Heart left ventricle (tissue), 16 donors: Measurements from ENCODE around the gene PDZD11. TPM values are rescaled to one million over a fixed set of nuclear protein-coding genes. Genes with fewer than 3 reads are reported as not detected.
"Not testable (repeated sequence)": the region's sequence is repeated elsewhere in the genome, so short reads cannot be mapped to it uniquely, and the experiment has no call there.

Source experiments
- ATAC-seq, 4 donors: fragments of 200-7000 bp; cut with Tn5 transposase; one replicate each; pipeline ENCODE4 v1.9.1; 2020 to 2022; ENCODE audit warnings: moderate library complexity in 4 of 4, mild to moderate bottlenecking in 3 of 4, moderate number of reproducible peaks in 1 of 4
- DNase-seq, 5 donors: peaks; one replicate each; pipeline ENCODE4 v3.0.0-alpha.2; 2020
- H3K27ac ChIP-seq, 12 donors: fragments of 200-600 bp; sonication (generic) in 4 of 12; one replicate each; pipeline versions ENCODE4 v1.5.0 to v1.8.0; 2016 to 2022; ENCODE audit warnings: mild to moderate bottlenecking in 2 of 12
- H3K27me3 ChIP-seq, 9 donors: fragments of 200-600 bp; sonication (generic) in 2 of 9; one replicate each; pipeline versions ENCODE4 v1.5.1 to v1.8.0; 2016 to 2022; ENCODE audit warnings: mild to moderate bottlenecking in 3 of 9
- H3K36me3 ChIP-seq, 9 donors: fragments of 200-600 bp; sonication (generic) in 2 of 9; one replicate each; pipeline versions ENCODE4 v1.5.0 to v1.8.0; 2018 to 2022; ENCODE audit warnings: mild to moderate bottlenecking in 2 of 9
- H3K4me1 ChIP-seq, 12 donors: fragments of 200-600 bp; sonication (generic) in 4 of 12; one replicate each; pipeline versions ENCODE4 v1.5.0 to v1.8.0; 2016 to 2022; ENCODE audit warnings: mild to moderate bottlenecking in 3 of 12
- H3K4me3 ChIP-seq, 12 donors: fragments of 200-600 bp; sonication (generic) in 4 of 12; one replicate each; pipeline versions ENCODE4 v1.5.0 to v1.8.0; 2017 to 2022; ENCODE audit warnings: mild to moderate bottlenecking in 9 of 12, moderate library complexity in 4 of 12
- H3K9me3 ChIP-seq, 12 donors: fragments of 200-600 bp; sonication (generic) in 4 of 12; one replicate each; pipeline versions ENCODE4 v1.5.0 to v1.8.0; 2016 to 2022; ENCODE audit warnings: mild to moderate bottlenecking in 1 of 12
- CTCF ChIP-seq, 12 donors: fragments of 200-600 bp; sonication (generic) in 4 of 12; IDR thresholded peaks; one replicate each; pipeline versions ENCODE4 v1.5.0 to v1.8.0; 2018 to 2022; ENCODE audit warnings: antibody characterized with exemption in 12 of 12, mild to moderate bottlenecking in 5 of 12
- POLR2A ChIP-seq, 2 donors: fragments of 450-650 bp; IDR thresholded peaks; one replicate each; pipeline ENCODE4 v1.6.1; 2017; ENCODE audit warnings: antibody characterized with exemption in 2 of 2, mild to moderate bottlenecking in 2 of 2, moderate library complexity in 2 of 2
- WGBS, 4 donors: extraction: QIAGEN DNeasy Blood & Tissue Kit in 2 of 4; methylation state at CpG; one replicate each; pipeline versions ENCODE4 v1.1.5 to v1.1.7; 2013 to 2018; 5-methylcytosine and 5-hydroxymethylcytosine counted together
- intact Hi-C, 10 donors: fragments of 100-400 bp; cut with DNase I; formaldehyde crosslinking; loops; one replicate each; pipeline versions ENCODE4 v1.11.1 to v1.14.2; 2022
- polyA plus RNA-seq, 2 donors: library from polyadenylated mRNA; stranded (reverse); fragments of 200-250 nt; gene quantifications; one replicate each; pipeline ENCODE4 v1.2.3, GENCODE V29; 2013
- total RNA-seq, 9 donors: library from RNA; depleted of rRNA in 2 of 9; stranded (reverse); fragments of >200 nt in 2 of 9; fragmentation: NEBNext Ultra II Directional in 3 of 9; extraction: Animal tissue kit (Norgen Biotek cat#: 25700) in 3 of 9; gene quantifications; one replicate each; pipeline versions ENCODE4 v1.1.0 to v1.2.4, GENCODE V29; 2016 to 2023
- donor health status: ischemic (EF 13 %, LVEDD 7.1; RV severe dilation, severe dysfunction).
- donor health status: healthy with polysubstance abuse.
- donor health status: DM: no; HTN: yes; CAD: no.
- donor health status: DM: no; HTN: no; CAD: no.
- donor health status: ischemic (EF 25% LVEDD 6.9; RV normal size, moderate dysfunction).
- donor health status: ischemic (EF 25% LVEDD 5.7; RV mildly dilated, moderate dysfunction).
- donor health status: healthy.
- donor health status: DM: yes; HTN: yes; CAD: no.
- donor health status: ischemic (EF 35%, LVEDD 5.7; RV mildly dilated, moderate dysfunction).
- donor health status: nonischemic (EF 11% LVEDD 7.7; RV severe dilation, severe dysfunction).
- donor health status: DM: yes; HTN: yes; CAD: no.
- donor health status: PGD.
- donor health status: ischemic (EF 29% LVEDD 5.4; RV normal size, mild dysfunction).
- donor health status: nonischemic (EF 23%, LVEDD 6.1; RV moderate dilation, normal function).

The PDZD11 gene
- total and polyA plus RNA-seq, 11 donors = 27.1 to 57.3 (median 36.7) TPM

- intact Hi-C loops = no loop called here
- no peak overlapping the region for H3K27ac ChIP-seq
- no peak for ATAC-seq
Observed at GRCh38 chrX:70279081-70279480, 10.6 kb downstream of the PDZD11 start.

GRCh38 chrX:70274029-70274428 lies 15.7 kb downstream of the PDZD11 start:
- H3K36me3 ChIP-seq, intact Hi-C loops, ATAC-seq, DNase-seq, H3K27me3 ChIP-seq, H3K9me3 ChIP-seq, H3K4me1 ChIP-seq, H3K4me3 ChIP-seq, H3K27ac ChIP-seq: not testable (repeated sequence)
- 79 to 84% (median 82%) methylated on average over 7 of the region's 7 CpGs for WGBS, 4 donors

More at GRCh38 chrX:70279081-70279480, 10.6 kb downstream of the PDZD11 start:
- peaks cover 0 to 5% (median 0%) of the 10 kb centered on the region in 9 donors for H3K36me3 ChIP-seq
- no peak overlapping the region for H3K4me3 ChIP-seq
- no peaks in the 10 kb centered on the region for H3K4me1 ChIP-seq
- TF ChIP-seq CTCF (IDR thresholded peaks at IDR 0.05) (no peak), POLR2A (IDR thresholded peaks at IDR 0.05) (no peak)
- no peaks in the 10 kb centered on the region for H3K9me3 ChIP-seq
- no peak for DNase-seq
- no peaks in the 10 kb centered on the region for H3K27me3 ChIP-seq
- WGBS, 4 donors = 64 to 98% (median 79%) methylated on average over 3 of the region's 3 CpGs

GRCh38 chrX:70268034-70268433 lies 21.7 kb downstream of the PDZD11 start, which contains the start of gene ARR3:
TSS of gene ARR3 (plus strand) at chrX:70268334. CDS start at chrX:70269386, 1,052 bp downstream.
- no peak for ATAC-seq
- intact Hi-C loops = loop anchor here in 2 of 10 donors (10.0 kb wide), 1 partner anchor 73 kb away; no protein-coding TSS in a partner anchor
- Histone ChIP-seq H3K27ac (no peak within 1 kb of the TSS), H3K4me1 (no peaks in the 10 kb centered on the region), H3K9me3 (no peaks in the 10 kb centered on the region), H3K4me3 (no peak within 1 kb of the TSS), H3K36me3 (no peaks in the 10 kb centered on the region), H3K27me3 (peaks cover 0 to 9% (median 0%) of the 10 kb centered on the region in 9 donors)
- no peak for DNase-seq
- TF ChIP-seq POLR2A (IDR thresholded peaks at IDR 0.05) (no peak), CTCF (IDR thresholded peaks at IDR 0.05) (no peak)

- Histone ChIP-seq H3K4me3 (no peak overlapping the region), H3K27me3 (peaks cover 0 to 9% (median 0%) of the 10 kb centered on the region in 9 donors), H3K4me1 (no peaks in the 10 kb centered on the region), H3K9me3 (no peaks in the 10 kb centered on the region), H3K27ac (no peak overlapping the region), H3K36me3 (no peaks in the 10 kb centered on the region)
- ATAC-seq (no peak), DNase-seq (no peak)
- intact Hi-C loops = loop anchor here in 2 of 10 donors (10.0 kb wide), 1 partner anchor 70 kb away; no protein-coding TSS in a partner anchor
- 26 to 55% (median 40%) methylated on average over 3 of the region's 3 CpGs for WGBS, 4 donors
- no peak for TF ChIP-seq CTCF (IDR thresholded peaks at IDR 0.05)
- no peak for TF ChIP-seq POLR2A (IDR thresholded peaks at IDR 0.05)
Observed at GRCh38 chrX:70264784-70265183, 24.9 kb downstream of the PDZD11 start.
